GM19452 (cell line): Measurements from ENCODE around the gene C1orf174.

Source experiments
- ATAC-seq: cut with Tn5 transposase; IDR thresholded peaks from one replicate; pipeline ENCODE4 v1.9.1; 2021; ENCODE audit not compliant: unreplicated experiment

The C1orf174 gene

DNA sequence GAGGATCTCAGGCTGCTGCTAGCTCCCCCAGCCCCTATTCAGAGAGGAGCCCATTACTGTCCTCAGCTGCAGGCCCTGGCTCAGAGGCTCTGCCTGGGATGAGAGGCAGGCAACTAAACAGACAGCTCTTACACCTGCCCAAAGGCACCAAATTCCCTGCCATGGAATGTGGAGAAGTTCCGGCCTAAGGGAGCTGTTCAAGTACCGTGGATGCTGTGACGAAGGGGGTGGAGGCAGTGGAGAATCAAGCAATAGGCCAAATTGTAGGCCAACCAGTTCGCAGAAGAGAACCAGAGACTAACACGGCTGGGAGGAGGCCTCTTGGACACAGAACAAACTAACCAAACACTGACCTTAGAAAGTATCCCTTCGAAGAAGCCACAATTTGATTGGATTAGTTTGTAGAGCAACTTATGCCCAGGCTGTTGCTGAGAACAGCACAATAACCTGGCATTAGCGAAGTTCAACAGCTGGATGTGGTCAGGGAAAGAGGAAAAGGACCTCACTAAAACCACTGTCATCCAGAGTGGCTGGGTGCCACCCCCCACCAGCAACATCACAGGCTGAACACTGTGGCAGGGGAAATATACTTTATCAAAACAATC, 3.6 kb downstream of the C1orf174 start:
- ATAC-seq, result no peak

DNA sequence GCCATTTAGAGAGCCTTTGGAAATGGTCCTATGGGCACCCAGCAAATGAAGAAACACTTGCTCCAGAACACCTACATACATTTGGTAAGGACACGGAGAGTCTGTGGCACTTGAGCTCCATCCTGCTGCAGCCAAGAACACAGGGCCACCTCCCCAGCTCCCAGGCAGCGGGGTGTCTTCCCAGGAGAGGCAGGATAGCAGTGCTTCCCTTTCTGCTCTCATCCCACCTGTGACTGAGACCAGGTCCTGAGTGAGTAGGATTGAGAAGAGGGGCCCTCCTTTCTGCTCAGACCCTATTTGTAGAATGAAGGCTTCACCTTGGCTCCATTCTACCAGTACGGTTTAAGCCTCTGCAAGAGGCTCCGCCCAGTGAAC, 4.1 kb downstream of the C1orf174 start:
- ATAC-seq, result no peak

DNA sequence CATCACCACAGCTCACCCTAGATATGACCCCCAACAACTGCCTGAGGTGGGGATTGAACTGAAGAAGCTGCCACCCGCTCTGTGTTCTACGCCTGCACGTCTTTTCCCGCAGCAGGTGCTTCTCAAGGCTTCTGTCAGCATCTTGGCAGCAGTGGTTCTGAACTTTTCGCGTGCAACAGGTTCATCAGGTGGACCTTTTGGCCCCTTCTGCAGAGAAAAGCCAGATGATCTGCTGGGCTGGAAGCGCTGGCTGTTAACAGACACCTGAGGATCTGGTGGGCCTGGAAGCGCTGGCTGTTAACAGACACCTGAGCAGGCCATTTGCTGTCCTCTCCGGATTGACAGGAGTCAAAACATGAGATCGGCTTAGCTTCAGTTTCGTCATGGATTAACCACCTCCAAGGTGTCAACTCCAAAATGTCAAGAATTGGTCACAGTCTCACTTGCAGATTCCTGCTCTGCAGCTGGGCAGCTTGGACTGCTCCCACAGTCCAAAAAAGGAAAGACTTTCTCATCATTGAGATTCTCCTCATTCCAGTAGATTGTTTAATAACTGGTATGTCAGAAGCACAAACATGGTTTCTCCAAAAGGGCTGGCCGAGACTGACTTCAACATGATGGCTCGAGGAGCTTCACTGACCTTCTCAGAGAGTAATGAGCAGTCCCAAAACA, 4.7 kb downstream of the C1orf174 start:
- no peak for ATAC-seq

DNA sequence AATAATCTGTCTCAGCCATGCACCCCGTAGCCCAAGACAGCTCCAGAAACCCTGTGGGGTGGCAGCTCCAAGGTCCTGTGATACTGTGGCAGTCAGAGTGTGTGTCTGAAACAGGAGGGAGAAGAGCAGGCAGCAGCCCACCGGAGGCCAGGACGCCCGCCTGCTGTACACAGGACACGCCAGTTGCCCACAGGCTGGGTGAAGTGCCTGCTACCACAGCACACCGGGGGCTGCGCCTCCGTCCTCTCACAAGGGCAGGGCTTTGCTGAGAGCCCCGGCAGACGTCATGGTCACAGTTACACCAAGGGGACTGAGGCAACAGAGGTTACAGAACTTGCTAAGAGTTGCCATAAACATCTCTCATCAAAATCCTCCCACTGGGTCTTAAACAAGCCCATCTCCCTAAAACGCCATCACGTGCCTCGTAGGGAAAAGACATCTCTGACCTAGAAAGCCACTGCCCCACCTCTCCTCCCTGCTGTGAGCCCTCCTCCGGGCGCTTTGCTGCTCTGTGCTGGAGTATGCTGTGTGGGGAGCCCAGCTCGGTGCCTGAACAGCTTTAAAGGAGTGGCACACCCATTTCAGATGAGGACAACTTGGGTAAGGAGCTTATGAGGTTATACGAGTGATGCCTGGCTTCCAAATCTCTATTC, 5.3 kb downstream of the C1orf174 start:
- ATAC-seq, result no peak

DNA sequence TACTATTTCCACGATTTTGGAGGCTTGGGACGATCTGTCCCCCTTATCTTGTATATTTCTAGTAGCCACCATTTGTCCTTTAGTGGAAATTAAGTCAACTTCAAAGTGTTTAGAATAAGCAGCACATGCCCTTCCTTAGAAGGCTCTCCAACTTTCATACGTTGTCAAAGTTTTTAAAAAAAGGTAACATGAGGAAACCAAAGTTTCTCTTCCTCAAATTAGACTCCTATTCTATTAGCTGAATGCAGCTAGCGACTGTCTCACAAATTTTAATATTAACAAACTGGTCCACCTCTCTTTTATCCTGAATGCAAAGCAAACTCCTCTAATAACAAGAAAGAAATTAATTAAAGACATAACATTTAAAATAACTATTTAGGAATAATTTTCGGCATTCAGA, 6.9 kb downstream of the C1orf174 start:
- ATAC-seq, result no peak

DNA sequence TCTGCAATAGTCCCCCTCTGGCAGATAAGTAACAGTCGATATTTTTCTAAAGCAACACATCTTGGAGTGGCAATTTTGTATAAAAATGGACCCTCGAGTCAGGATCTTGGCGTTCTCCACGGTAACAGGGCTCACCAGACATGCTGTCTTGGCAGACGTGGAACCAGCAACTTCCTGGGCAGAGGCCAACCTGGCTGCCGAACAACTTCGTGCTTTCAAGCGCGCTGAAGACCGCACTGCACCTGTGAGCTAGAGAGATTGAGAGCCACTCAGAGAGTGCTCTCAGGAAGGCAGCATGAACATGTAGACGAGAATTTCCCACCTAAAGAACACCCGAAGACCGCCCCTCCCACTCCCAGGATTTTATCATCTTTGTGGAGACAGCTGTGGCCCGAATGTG, 7.3 kb downstream of the C1orf174 start:
- no peak for ATAC-seq

DNA sequence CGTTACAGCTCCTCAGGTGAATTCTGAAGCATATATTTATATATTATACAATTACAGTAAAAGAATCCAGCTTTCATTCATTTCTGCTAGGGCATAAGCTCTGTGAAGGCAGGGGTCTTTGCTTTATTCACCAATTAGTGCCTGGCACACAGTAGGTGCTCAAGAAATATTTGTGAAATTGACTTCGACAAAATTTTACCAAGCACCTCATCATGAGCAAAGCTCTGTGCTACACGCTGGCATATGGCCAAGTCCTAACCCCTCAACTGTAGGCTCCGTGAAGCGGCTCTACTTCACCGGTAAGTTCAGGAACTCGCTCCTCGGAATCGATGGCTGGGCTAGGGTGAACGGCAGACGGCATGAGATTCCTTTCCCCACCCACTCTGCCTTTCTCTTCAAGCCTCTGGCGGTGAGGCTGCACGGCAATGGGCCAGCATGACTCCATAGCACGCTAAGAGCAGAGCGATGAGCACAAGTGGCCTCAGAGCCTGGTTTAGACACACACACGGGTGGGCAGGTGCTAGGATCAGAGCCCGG, 8.7 kb downstream of the C1orf174 start:
- no peak for ATAC-seq

DNA sequence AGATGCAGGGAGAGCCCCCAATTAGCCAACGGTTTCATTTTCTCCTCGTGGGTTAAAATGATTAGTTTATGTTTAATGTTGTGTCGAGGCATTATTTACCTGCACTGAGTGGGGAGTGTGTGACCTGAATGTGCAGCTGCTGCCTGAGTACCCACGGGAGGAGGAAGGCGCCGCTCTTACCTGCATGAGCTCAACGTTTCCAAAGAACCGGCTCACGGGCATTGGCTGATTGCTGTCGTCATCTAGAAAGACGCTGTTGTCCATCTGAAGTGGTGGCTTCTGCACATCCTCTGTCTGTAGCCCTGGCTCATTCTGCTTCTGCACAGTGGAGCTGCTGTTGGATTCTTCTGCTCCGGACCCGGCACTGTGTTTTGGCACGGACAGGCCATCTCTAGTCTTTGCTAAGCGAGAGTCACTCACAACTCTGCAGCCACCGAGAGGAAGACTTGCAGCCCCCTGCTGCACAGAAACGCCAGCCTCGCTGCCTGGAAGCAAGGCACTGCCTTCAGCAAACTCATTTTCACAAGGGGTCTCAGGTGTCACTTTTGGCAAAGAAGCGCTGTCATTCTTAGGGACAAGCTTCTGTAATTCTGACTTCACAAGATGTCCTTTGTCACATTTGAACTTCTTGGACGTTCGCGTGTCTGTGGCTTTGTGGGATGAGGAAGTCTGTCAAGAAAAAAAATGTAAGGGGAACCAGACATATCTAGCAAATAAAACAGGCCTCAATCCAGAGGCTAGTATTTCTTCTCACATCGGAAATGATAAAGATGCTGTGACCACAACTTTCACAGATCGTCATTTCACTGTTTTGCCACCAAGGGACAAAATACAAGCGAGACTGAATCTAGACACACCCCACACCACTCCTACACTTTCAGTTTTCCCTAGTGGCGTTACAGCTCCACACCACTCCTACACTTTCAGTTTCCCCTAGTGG, 9.4 kb downstream of the C1orf174 start:
- ATAC-seq, result peak; percentile 69

DNA sequence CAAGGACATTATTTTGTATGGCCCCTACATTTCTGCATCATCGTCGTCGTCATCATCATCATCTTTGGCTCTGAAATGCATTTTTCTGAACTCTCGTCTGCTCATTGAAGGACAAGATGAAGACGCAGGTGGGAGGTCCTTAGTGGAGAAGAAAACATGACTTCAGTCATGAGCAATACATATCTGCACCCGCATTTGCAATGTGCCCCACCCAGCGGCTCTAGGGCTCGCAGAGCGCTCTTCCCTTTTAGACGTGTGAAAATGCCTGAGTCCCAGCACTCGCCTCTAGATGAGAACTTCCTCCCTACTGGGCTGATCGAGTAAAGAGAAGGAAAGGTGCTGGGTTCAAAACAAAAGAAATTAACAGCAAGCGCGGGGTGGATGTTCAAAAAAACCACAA, 10.1 kb downstream of the C1orf174 start:
- no peak for ATAC-seq

DNA sequence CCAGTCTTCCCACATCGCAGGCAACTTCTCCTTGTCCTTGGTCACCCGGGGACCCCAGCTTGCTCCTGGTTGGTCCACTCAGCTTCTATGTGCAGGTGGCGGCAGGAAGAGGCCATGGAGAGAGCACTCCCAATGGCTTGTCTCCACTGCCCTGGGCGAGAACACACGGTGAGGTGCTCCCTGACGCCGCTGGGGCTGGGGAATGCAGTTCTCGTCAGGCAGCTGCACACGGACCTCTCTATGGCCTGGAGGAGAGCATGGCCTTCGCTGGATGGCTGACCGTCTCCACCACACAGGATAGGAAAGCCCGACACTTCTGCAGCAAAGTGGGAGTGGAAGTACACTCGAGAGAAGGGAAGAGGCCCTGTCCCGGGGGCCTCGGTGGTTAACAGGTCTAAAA, 11.8 kb downstream of the C1orf174 start:
- no peak for ATAC-seq

DNA sequence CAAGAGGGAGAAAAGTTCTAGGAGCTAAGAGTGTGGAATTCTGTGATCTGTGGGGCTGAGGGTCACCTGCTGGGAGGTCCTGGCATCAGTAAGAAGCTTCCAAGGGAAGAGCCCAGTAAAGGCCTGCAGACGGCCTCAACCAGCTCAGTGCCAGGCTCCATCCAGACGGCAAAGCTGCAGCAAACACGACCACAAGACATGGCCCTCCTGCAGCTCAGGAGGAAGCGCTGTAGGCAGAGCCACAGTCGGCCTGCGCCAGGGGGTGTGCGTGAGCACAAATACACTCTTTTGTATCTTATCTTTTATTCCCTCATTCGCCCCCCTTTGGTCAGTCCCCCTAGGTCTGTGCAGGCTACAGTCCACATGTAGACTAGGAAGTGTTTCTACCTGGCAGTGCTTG, 13.4 kb downstream of the C1orf174 start:
- ATAC-seq, result no peak

DNA sequence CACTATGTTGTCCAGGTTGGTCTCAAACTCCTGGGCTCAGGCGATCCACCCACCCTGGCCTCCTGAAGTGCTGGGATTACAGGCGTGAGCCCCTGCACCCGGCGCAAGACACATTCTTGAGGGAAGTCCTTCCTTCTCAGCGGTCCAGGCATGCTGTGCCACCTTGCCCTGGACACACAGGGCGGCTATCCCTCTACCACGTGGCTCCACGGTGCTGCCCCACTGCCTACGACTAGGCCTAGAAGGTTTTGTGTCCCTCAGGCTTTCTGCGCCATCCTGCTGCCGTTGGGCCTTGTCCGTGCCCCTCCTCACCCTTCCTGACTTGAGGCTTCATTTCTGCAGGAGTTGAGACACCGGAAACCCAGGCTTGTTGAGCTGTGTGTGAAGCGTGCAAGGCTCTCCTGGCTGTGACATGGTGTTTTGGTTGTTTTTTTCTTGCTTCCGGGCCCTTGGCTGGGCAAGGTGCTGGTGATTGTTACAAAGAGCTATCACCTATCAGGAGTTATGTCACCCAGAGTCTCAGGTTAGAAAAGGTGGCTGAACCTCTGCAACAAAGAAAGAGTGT, 13.9 kb downstream of the C1orf174 start:
- ATAC-seq, result no peak

DNA sequence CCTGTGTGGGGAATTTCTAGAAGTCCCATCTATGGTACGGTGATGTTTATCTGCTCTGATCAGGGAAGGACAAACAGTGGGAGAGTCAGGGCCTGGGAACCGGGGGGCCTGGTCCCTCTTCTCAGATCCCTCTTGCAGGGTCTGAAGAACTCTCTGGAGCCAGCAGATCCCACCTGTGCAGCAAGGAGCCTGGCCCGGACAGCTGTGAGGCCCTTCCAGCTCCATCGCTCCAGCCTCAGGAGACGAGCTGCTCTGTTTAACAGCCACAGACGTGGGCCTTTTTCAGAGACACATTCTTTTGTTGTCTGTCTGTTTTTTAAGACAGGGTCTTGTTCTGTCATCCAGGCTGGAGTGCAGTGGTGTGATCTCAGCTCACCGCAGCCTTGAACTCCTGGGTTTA, 14.5 kb downstream of the C1orf174 start:
- no peak for ATAC-seq

DNA sequence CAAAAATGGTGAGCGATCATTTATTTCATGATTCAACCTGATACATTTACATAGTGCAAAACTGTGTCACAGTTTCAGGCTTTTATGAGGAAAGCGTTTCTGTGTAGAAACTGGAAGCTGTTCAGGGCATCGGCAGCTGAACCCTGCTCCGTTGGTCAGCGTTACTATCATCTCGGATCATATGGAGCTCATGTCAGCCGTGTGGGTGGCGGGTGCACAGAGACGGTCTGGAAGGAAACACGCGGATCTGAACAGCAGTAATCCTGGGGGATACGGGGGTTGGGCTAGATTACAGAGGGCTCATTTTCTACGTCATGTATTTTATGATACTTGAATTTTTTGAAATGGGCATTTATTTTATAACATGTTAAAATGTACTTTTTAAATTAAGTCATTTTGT, 15.1 kb downstream of the C1orf174 start:
- no peak for ATAC-seq

DNA sequence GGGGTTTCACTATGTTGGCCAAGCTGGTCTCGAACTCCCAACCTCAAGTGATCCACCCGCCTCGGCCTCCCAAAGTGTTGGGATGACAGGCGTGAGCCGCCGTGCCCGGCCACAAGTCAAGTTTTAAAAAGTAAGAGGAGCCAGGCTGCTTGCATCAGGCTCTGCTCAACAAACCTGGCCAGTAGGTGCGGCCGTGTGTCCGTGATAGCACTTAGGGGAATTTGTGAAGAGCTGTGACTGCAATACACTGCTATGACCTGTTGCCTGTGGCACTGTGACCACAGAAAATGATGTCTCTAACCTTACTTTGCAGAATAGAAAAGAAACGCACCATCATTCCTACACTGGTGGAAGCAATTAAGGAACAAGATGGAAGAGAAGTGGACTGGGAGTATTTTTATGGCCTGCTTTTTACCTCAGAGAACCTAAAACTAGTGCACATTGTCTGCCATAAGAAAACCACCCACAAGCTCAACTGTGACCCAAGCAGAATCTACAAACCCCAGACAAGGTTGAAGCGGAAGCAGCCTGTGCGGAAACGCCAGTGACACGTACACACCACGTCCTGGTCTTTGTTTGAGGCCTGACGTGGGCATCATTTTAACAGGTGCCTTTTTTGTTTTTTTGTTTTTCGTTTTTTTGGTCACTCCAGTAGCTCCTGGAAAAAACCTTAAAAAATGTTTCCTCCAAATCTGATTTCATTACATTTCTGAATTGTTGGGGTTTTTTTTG, 16.7 kb downstream of the C1orf174 start:
- no peak for ATAC-seq

DNA sequence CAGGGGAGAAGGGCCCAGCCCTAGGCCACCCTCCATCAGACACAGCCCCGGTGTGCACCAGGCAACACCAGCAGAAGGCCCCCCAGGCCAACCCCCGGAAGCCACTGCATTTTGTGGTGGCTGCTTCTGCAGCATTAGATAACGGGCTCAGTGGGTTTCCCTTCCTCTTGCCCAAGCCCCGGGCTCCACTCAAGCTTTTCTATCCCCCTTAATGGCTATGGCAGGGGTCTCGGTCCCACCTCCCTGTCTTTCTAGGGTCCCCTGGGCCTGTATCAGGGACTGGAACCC, 18.9 kb downstream of the C1orf174 start:
- no peak for ATAC-seq

DNA sequence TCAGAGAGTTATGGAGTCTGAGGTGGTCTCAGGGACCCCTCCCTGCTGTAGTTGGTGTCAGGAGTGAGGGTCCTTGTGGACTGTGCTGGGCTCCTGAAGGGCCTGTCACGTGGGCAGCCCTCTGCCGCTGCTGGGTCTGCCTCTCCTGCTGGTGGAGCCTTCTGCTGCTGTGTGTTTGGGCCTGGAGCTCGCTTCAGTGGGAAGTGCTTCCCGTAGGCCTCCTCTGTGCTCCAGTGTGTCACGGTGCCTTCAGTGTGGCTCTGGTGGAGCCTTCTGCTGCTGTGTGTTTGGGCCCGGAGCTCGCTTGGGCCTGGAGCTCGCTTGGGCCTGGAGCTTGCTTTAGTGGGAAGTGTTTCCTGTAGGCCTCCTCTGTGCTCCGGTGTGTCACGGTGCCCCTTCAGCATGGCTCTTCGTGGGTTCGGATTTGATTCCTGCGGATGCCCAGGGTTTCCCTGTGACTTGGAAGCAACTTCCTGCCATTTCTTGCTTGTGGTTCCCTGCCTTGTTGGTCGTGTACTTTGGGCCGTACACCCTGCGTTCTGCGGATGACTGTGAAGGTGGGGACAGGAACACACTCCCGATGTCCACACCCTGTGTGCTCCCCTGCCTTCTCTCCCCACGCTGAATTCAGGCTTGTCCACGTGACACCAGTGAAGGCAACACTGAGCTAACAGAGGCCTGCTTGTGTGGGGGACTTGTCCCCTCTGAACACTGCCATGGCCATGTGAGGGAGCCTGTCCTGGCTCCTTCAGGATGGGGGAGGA, 19.5 kb downstream of the C1orf174 start:
- ATAC-seq, result no peak

DNA sequence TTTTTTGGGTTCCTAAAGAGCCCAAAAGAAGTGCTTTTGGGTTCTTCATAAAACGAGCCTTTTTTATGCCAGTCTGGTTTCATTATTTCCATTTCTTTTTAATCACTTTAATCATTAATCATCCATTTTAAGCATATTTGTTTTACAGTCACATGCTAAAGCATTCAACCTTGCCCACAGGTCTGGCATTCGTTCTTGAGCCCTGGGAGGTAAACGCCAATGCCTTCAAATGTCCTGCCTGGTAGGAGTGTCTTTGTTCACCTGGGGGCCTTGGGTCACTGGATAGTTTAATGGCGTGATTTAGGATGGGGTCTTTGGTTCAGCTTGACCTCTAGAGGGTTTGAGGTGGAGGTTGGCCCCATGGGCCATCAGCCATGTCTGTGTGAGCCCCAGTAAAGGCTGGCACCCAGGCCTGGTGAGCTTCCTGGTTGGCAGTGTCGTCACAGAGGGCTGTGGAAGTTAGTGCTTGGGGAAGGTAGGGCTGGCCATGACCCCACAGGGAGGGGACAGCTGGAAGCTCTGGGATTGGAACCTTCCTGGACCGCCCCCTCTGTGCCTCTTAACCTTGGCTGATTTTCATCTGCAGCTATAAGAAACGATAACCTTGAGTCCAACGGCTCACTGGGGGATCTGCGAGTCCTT, 20.2 kb downstream of the C1orf174 start:
- ATAC-seq, result no peak

DNA sequence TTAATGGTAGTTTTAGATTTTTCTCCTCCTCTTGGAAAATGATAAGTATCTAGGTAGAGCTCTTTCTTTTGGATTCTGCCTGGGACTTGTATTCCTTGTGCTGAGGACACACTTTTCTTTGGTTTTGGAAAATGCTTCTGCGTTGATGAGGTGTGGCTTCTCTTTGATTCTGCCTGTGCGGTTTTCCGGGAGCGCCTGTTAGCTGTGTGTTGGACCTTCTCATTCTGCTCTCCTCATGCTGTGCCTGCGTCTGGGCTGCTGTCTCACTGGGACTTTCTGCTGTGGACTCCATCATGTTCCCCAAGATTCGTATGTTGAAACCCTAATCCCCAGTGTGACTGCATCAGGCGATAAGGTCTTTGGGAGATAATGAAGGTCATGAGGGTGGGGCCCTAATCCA, 21.0 kb downstream of the C1orf174 start:
- ATAC-seq, result no peak
